Hepatocyte (in vitro differentiated cells): Measurements from ENCODE around the gene TOP3B.

ENCODE experiments used
- CTCF ChIP-seq: fragments of 200-600 bp; sonication (generic); IDR thresholded peaks from 2 replicates; pipeline ENCODE4 v1.5.1; 2016; ENCODE audit warnings: antibody characterized with exemption, mild to moderate bottlenecking; ENCODE audit not compliant: poor library complexity
- EZH2phosphoT487 ChIP-seq: fragments of 200-600 bp; sonication (generic); IDR thresholded peaks from one replicate; pipeline ENCODE4 v1.6.1; 2018; ENCODE audit warnings: antibody characterized with exemption, mild to moderate bottlenecking, low read depth, moderate library complexity; ENCODE audit not compliant: unreplicated experiment, severe bottlenecking

GRCh38 chr22:21939461-21939913 is 43.1 kb downstream of the TOP3B start:
- TF ChIP-seq CTCF = no peak
- TF ChIP-seq EZH2phosphoT487 = no peak
